GM23248 (cell line): ENCODE measurements around the gene DEFB129.

Experiments
- EZH2 ChIP-seq: fragments of 200-600 bp; sonication (generic); IDR thresholded peaks from 2 replicates; pipeline ENCODE4 v1.6.1; 2018; ENCODE audit warnings: antibody characterized with exemption, mild to moderate bottlenecking; ENCODE audit not compliant: insufficient read depth, poor library complexity, severe bottlenecking
- EZH2phosphoT487 ChIP-seq: fragments of 200-600 bp; sonication (generic); IDR thresholded peaks from 2 replicates; pipeline ENCODE4 v1.6.1; 2018; ENCODE audit warnings: antibody characterized with exemption, moderate library complexity, mild to moderate bottlenecking, low read depth; ENCODE audit not compliant: insufficient read depth

- TF ChIP-seq EZH2 = no peak
- TF ChIP-seq EZH2phosphoT487 = no peak
These were observed 32.9 kb downstream of the DEFB129 start for GRCh38 chr20:259981-260380.
